ENCODE data around the gene PCSK9. TPM values are rescaled to one million over a fixed set of nuclear protein-coding genes. Genes with fewer than 3 reads are reported as not detected.
A peak's percentile ranks its signal among the peaks of the same experiment; 100 is the strongest.

The PCSK9 gene
- polyA plus RNA-seq, 3 donors, result not detected

DNA sequence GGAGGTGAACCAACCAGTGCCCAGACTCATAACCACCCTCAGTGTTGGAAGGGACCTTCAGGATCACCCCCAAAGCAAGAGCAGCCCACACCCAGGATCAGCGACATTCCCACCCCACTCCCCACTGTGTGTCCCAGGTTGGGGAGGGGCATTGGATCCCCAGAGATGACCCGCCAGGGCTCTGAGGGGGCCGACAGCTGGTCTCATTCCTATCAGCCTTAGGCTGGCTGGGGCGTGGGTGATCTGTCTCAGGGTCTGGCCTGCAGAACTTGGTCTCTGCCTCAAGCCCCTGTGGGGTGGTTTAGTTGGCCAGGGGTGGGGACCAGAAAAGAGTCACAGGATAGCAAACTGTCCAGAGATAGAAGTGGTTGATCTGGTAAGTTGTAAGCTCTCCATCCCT lies 48.4 kb upstream of the PCSK9 start:
- peaks cover 0 to 2% (median 0%) of the 10 kb centered on the region in 7 donors for H3K9me3 Mint-ChIP-seq
- peaks cover 10 to 32% (median 18%) of the 10 kb centered on the region in 3 donors for H3K27me3 Mint-ChIP-seq (ENCODE audit: low read depth in 3 of 3)
- H3K79me2 ChIP-seq (ENCODE audit: insufficient read depth, low read length), result no peaks in the 10 kb centered on the region
- 71% methylated on average over 4 of the region's 4 CpGs for whole genome bisulfite sequencing (ENCODE audit: insufficient coverage)
- H3K27ac ChIP-seq (ENCODE audit: low read depth in 1 of 2, low read length in 2 of 2), result no peak overlapping the region
- DNase-seq, result no peak
- intact Hi-C loops (cut with micrococcal nuclease), result no loop called here
- H2AFZ ChIP-seq (ENCODE audit: insufficient read depth, low read depth, low read length, poor library complexity, severe bottlenecking), result no peak overlapping the region
- no peak for TF ChIP-seq CTCF (IDR thresholded peaks at IDR 0.05)
- H3K36me3 ChIP-seq (replicated peaks in 1 of 2; ENCODE audit: control insufficient read depth in 1 of 2, insufficient read depth in 2 of 2, low read length in 2 of 2), result no peaks in the 10 kb centered on the region
- no peak overlapping the region for H3K4me3 Mint-ChIP-seq
- H3K27ac Mint-ChIP-seq, result peak overlapping the region in 1 of 7 donors; percentile 27
- peaks cover under 1 to 3% of the 10 kb centered on the region in 2 donors for H3K4me1 ChIP-seq (ENCODE audit: control insufficient read depth in 1 of 2, insufficient read depth in 2 of 2, low read length in 2 of 2)
- no peaks in the 10 kb centered on the region for H3K9me3 ChIP-seq (replicated peaks in 1 of 2; ENCODE audit: control insufficient read depth in 1 of 2, insufficient read depth in 1 of 2, low read length in 2 of 2)
- peaks cover 3% of the 10 kb centered on the region for H3K4me1 Mint-ChIP-seq
- H3K4me2 ChIP-seq (replicated peaks; ENCODE audit: extremely low read depth, low read length, poor library complexity, severe bottlenecking), result no peak overlapping the region
- H3K27me3 ChIP-seq (ENCODE audit: control insufficient read depth in 2 of 2, insufficient read depth in 2 of 2, low read length in 2 of 2), result peaks cover 0 to 6% of the 10 kb centered on the region in 2 donors
- H4K20me1 ChIP-seq (ENCODE audit: insufficient read depth, low read length), result no peaks in the 10 kb centered on the region
- H3K36me3 Mint-ChIP-seq, result no peaks in the 10 kb centered on the region
- no peak overlapping the region for H3K4me3 ChIP-seq (replicated peaks in 1 of 3; ENCODE audit: low read depth in 2 of 3, low read length in 3 of 3)
- H3K9ac ChIP-seq (ENCODE audit: insufficient read depth, low read length, poor library complexity, severe bottlenecking), result no peak overlapping the region

DNA sequence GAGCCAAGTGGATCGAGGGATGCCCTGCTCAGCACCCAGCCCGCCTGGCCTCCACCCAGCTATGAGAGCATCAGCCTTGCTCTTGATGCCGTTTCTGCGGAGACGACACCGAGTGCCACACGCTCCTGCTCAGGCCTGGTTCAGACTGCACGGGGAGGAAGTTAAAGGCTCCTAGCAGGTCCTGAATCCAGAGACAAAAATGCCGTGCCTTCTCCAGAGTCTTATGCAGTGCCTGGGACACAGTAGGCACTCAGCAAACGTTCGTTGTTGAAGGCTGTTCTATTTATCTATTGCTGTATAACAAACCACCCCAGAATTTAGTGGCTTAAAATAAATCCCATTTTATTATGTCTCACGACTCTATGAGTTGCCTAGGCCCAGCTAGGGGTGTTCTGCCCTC lies 47.4 kb upstream of the PCSK9 start:
- peaks cover 14% of the 10 kb centered on the region for H3K4me1 Mint-ChIP-seq
- H3K36me3 Mint-ChIP-seq, result no peaks in the 10 kb centered on the region
- TF ChIP-seq CTCF (IDR thresholded peaks at IDR 0.05), result no peak
- H3K4me3 Mint-ChIP-seq, result no peak overlapping the region
- intact Hi-C loops (cut with micrococcal nuclease), result no loop called here
- DNase-seq, result no peak
- 77% methylated on average over 8 of the region's 12 CpGs for WGBS (ENCODE audit: insufficient coverage)
- H3K4me1 ChIP-seq (ENCODE audit: control insufficient read depth in 1 of 2, insufficient read depth in 2 of 2, low read length in 2 of 2), result peaks cover 9 to 13% of the 10 kb centered on the region in 2 donors
- H3K27me3 Mint-ChIP-seq (ENCODE audit: low read depth in 3 of 3), result peaks cover 20 to 36% (median 25%) of the 10 kb centered on the region in 3 donors
- H4K20me1 ChIP-seq (ENCODE audit: insufficient read depth, low read length), result no peaks in the 10 kb centered on the region
- H3K9ac ChIP-seq (ENCODE audit: insufficient read depth, low read length, poor library complexity, severe bottlenecking), result no peak overlapping the region
- no peak overlapping the region for H2AFZ ChIP-seq (ENCODE audit: insufficient read depth, low read depth, low read length, poor library complexity, severe bottlenecking)
- H3K79me2 ChIP-seq (ENCODE audit: insufficient read depth, low read length), result no peaks in the 10 kb centered on the region
- H3K4me2 ChIP-seq (replicated peaks; ENCODE audit: extremely low read depth, low read length, poor library complexity, severe bottlenecking), result no peak overlapping the region
- no peaks in the 10 kb centered on the region for H3K36me3 ChIP-seq (replicated peaks in 1 of 2; ENCODE audit: control insufficient read depth in 1 of 2, insufficient read depth in 2 of 2, low read length in 2 of 2)
- no peak overlapping the region for H3K27ac ChIP-seq (ENCODE audit: low read depth in 1 of 2, low read length in 2 of 2)
- H3K4me3 ChIP-seq (replicated peaks in 1 of 3; ENCODE audit: low read depth in 2 of 3, low read length in 3 of 3), result no peak overlapping the region
- no peak overlapping the region for H3K27ac Mint-ChIP-seq
- peaks cover 0 to under 1% of the 10 kb centered on the region in 2 donors for H3K9me3 ChIP-seq (replicated peaks in 1 of 2; ENCODE audit: control insufficient read depth in 1 of 2, insufficient read depth in 1 of 2, low read length in 2 of 2)
- H3K27me3 ChIP-seq (ENCODE audit: control insufficient read depth in 2 of 2, insufficient read depth in 2 of 2, low read length in 2 of 2), result peaks cover 4 to 15% of the 10 kb centered on the region in 2 donors
- peaks cover 0 to 6% (median 0%) of the 10 kb centered on the region in 7 donors for H3K9me3 Mint-ChIP-seq
